ENCODE data around the gene CD300LG. TPM values are rescaled to one million over a fixed set of nuclear protein-coding genes. Genes with fewer than 3 reads are reported as not detected.
"Not testable (repeated sequence)": the region's sequence is repeated elsewhere in the genome, so short reads cannot be mapped to it uniquely, and the experiment has no call there.

The CD300LG gene
- total and polyA plus RNA-seq, 12 donors, result 0.78 to 7.3 (median 2.4) TPM

DNA sequence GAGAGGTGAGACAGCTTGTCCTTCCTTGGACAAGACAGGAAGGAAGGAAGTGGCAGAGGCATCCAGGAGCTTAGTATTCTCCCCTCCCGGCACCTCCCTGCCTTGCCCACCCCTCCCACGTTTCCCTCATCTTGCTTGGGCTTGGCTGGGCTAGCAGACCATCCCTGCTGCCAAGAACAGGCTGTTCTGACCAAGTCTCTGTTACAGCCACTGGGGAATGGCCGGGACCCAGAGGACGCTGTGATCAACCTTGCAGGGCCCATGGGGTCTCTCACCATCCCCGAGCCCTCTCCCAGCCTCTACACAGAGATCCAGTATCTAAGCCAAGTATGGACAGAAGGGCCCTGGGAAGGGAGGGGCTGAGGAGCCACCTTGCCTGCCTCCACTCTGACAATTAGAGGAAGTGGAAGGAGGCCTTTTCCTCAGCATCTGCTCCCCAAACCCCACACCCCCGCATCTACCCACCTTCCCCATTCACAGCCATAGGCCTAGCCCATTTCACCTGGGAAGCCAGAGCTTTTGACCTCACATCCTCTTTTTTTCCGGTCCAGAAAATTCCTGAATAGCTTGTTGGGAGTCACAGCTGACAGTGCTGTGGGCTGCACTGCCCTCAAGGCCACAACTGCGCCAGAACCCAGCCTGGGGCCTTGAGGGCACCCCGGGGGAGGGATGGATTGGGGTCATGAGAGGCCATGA, 14.1 kb downstream of the CD300LG start:
- no peak for TF ChIP-seq POLR2A (IDR thresholded peaks at IDR 0.05)
- TF ChIP-seq, protein P1, sequence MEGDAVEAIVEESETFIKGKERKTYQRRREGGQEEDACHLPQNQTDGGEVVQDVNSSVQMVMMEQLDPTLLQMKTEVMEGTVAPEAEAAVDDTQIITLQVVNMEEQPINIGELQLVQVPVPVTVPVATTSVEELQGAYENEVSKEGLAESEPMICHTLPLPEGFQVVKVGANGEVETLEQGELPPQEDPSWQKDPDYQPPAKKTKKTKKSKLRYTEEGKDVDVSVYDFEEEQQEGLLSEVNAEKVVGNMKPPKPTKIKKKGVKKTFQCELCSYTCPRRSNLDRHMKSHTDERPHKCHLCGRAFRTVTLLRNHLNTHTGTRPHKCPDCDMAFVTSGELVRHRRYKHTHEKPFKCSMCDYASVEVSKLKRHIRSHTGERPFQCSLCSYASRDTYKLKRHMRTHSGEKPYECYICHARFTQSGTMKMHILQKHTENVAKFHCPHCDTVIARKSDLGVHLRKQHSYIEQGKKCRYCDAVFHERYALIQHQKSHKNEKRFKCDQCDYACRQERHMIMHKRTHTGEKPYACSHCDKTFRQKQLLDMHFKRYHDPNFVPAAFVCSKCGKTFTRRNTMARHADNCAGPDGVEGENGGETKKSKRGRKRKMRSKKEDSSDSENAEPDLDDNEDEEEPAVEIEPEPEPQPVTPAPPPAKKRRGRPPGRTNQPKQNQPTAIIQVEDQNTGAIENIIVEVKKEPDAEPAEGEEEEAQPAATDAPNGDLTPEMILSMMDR (IDR thresholded peaks at IDR 0.05), result no peak
- H3K4me3 ChIP-seq, result no peak overlapping the region
- DNase-seq, result peak in 1 of 7 donors; percentile 43
- 47 to 51% (median 49%) methylated on average over 8 to 9 of the region's 9 CpGs for WGBS, 4 donors
- peaks cover 0 to 8% of the 10 kb centered on the region in 2 donors for H3K4me1 ChIP-seq (replicated peaks in 1 of 2)
- no peaks in the 10 kb centered on the region for H3K9me3 ChIP-seq (replicated peaks in 1 of 3)
- no peaks in the 10 kb centered on the region for H3K36me3 ChIP-seq (replicated peaks in 1 of 2)
- intact Hi-C loops (cut with DNase I), result no loop called here
- peaks cover 7% of the 10 kb centered on the region for H3K27me3 ChIP-seq
- peak overlapping the region in 2 of 5 donors; percentile 26 to 65 for H3K27ac ChIP-seq

DNA sequence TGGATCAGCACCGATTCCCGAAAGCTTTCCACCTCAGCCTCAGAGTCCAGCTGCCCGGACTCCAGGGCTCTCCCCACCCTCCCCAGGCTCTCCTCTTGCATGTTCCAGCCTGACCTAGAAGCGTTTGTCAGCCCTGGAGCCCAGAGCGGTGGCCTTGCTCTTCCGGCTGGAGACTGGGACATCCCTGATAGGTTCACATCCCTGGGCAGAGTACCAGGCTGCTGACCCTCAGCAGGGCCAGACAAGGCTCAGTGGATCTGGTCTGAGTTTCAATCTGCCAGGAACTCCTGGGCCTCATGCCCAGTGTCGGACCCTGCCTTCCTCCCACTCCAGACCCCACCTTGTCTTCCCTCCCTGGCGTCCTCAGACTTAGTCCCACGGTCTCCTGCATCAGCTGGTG, 15.0 kb downstream of the CD300LG start:
- peak overlapping the region in 2 of 5 donors; percentile 26 to 65 for H3K27ac ChIP-seq

DNA sequence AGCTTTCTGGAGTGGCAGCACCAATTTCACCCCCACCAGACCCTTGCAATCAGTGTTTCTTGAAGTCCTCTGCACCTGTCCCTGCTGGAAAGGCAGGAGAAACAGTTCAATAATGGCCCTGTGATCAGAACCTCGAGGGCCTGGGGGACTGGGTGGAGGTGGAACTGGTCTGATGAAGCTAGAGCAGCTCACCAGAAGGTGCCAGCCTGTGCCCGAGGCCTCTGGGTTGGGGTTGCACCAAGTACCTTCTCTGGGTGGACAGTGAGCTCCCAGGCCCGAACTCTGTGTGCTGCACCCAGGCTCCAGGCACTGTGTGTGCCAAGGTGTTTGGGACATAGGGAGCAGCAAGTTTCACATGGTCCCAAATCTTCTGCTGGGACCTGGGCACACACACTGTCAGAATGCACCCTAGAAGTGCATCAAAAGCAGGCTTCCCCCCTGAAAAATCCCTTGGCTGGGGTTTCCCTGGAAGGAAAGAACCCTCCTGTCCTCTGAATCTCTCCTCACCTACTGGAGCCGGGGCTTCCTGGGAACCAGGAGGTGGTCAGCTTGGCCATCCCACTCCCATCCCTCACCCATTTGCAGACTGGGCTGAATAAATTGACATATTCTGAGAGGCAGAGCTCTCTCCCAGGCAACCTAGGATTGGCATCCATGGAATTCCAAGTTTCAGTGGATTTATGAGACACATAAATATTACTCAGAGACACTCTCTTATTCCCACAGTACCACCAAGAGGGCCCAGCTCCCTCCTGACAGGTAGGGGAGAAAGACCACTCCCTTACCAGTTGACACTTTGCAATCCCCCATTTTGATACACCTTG, 17.4 kb downstream of the CD300LG start:
- Histone ChIP-seq H3K36me3 (replicated peaks in 1 of 2) (no peaks in the 10 kb centered on the region), H3K27me3 (no peaks in the 10 kb centered on the region), H3K4me1 (replicated peaks in 1 of 2) (peaks cover 0 to 8% of the 10 kb centered on the region in 2 donors), H3K4me3 (no peak overlapping the region), H3K9me3 (replicated peaks in 1 of 3) (no peaks in the 10 kb centered on the region), H3K27ac (no peak overlapping the region)
- DNase-seq, result no peak
- TF ChIP-seq, protein P1 (IDR thresholded peaks at IDR 0.05), result no peak
- no peak for TF ChIP-seq POLR2A (IDR thresholded peaks at IDR 0.05)
- intact Hi-C loops (cut with DNase I), result no loop called here
- WGBS, 4 donors, result 71 to 83% (median 77%) methylated on average over 3 to 4 of the region's 4 CpGs

More for the DNA sequence above, 15.0 kb downstream of the CD300LG start:
- no peak for DNase-seq
- H3K4me3 ChIP-seq, result no peak overlapping the region
- 69 to 81% (median 71%) methylated on average over 3 to 9 of the region's 9 CpGs for WGBS, 4 donors
- H3K27me3 ChIP-seq, result peaks cover 2% of the 10 kb centered on the region
- no peaks in the 10 kb centered on the region for H3K9me3 ChIP-seq (replicated peaks in 1 of 3)
- peaks cover 0 to 8% of the 10 kb centered on the region in 2 donors for H3K4me1 ChIP-seq (replicated peaks in 1 of 2)
- no peak for TF ChIP-seq POLR2A (IDR thresholded peaks at IDR 0.05)
- TF ChIP-seq, protein P1 (IDR thresholded peaks at IDR 0.05), result no peak
- H3K36me3 ChIP-seq (replicated peaks in 1 of 2), result no peaks in the 10 kb centered on the region
- intact Hi-C loops (cut with DNase I), result no loop called here

DNA sequence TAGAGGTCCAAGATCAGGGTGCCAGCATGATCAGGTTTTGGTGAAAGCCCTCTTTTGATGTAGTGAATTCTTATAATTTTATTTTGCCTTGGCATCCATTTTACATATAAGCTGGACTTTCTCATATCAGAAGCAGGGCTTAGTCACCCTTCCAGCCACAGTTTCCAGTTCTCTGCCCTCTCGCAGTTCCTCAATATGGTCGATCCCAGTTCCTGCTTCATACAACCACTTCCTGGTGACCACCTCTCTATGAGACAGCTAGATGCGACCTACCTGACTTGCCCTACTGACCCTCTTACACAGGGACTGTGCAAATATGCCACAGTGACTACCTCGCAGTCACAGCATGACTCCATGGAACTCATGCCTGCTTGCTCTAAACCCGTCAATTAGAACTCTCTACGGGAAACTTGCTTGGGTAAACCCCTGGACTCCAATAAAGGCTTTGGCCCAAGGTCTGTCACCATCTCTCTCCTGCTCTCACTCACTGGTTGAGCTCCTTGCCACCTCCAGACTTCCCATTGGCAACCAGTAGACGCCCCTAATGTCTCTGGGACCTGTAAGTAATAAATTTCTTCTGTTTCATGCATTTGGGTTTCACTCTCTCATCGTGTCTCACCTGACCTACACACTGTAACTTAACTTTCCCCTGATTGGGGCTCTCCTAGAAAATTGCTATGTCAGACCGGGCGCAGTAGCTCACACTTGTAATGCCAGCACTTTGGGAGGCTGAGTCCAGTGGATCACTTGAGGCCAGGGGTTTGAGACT, 21.4 kb downstream of the CD300LG start:
- intact Hi-C loops (cut with DNase I), result no loop called here
- DNase-seq, result no peak
- no peaks in the 10 kb centered on the region for H3K9me3 ChIP-seq (replicated peaks in 1 of 3)
- H3K4me1 ChIP-seq (replicated peaks in 1 of 2), result no peaks in the 10 kb centered on the region
- 82 to 85% (median 83%) methylated on average over 10 of the region's 10 CpGs for WGBS, 4 donors
- TF ChIP-seq, protein P1 (IDR thresholded peaks at IDR 0.05), result no peak
- no peak for TF ChIP-seq POLR2A (IDR thresholded peaks at IDR 0.05)
- H3K27ac ChIP-seq, result no peak overlapping the region
- H3K4me3 ChIP-seq, result no peak overlapping the region
- no peaks in the 10 kb centered on the region for H3K27me3 ChIP-seq
- no peaks in the 10 kb centered on the region for H3K36me3 ChIP-seq (replicated peaks in 1 of 2)

DNA sequence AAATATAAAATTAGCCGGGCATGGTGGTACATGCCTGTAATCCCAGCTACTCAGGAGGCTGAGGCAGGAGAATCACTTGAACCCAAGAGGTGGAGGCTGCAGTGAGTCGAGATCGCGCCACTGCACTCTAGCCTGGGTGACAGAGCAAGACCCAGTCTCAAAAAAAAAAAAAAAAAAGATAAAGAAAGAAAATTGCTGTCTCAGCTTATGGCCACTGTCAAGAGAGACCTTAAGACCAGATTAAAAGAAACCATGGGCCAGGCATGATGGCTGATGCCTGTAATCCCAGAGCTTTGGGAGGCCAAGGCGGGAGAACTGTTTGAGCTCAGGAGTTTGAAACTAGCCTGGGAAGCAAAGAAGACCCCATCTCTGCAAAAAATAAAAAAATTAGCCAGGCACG, 22.1 kb downstream of the CD300LG start:
- intact Hi-C loops (cut with DNase I); H3K27ac ChIP-seq; H3K4me1 ChIP-seq (replicated peaks in 1 of 2); H3K4me3 ChIP-seq; H3K36me3 ChIP-seq (replicated peaks in 1 of 2); H3K9me3 ChIP-seq (replicated peaks in 1 of 3); H3K27me3 ChIP-seq; DNase-seq: not testable (repeated sequence)
- WGBS, 4 donors, result 72 to 81% (median 74%) methylated on average over 6 of the region's 6 CpGs

All from adrenal gland (tissue), 12 donors.